WTC11 (cell line): ENCODE results near the gene PDE1C. TPM values are rescaled to one million over a fixed set of nuclear protein-coding genes. Genes with fewer than 3 reads are reported as not detected.

ENCODE experiments used
- ATAC-seq: fragments of 200-7000 bp; cut with Tn5 transposase; 2 replicates; pipeline ENCODE4 v1.10.0; 2021; ENCODE audit warnings: mild to moderate bottlenecking, moderate library complexity
- CTCF ChIA-PET: fragments of 300-600 bp; sonication (Branson Sonifier 250); formaldehyde crosslinking; loops from one replicate; lab custom pipeline; 2021; ENCODE audit warnings: antibody characterized with exemption; lab: Charles Lee
- POLR2A ChIA-PET: fragments of 350-600 bp; sonication (Branson Sonifier 250); formaldehyde crosslinking; loops from one replicate; lab custom pipeline; 2021; ENCODE audit warnings: antibody characterized with exemption; lab: Charles Lee
- DNase-seq: peaks from one replicate; pipeline ENCODE4 v3.0.0; 2021; ENCODE audit warnings: low spot score
- H3K27ac Mint-ChIP-seq: 2 replicates; pipeline ENCODE4 v1.8.0; 2021; ENCODE audit warnings: mixed read lengths
- H3K27me3 Mint-ChIP-seq: 2 replicates; pipeline ENCODE4 v1.8.0; 2021; ENCODE audit warnings: low read depth, mild to moderate bottlenecking, moderate library complexity, mixed read lengths
- H3K36me3 Mint-ChIP-seq: 2 replicates; pipeline ENCODE4 v1.8.0; 2021; ENCODE audit warnings: mixed read lengths
- H3K4me1 Mint-ChIP-seq: 2 replicates; pipeline ENCODE4 v1.8.0; 2022; ENCODE audit warnings: mixed read lengths
- H3K4me3 Mint-ChIP-seq: 2 replicates; pipeline ENCODE4 v1.8.0; 2021; ENCODE audit warnings: mild to moderate bottlenecking, moderate library complexity, mixed read lengths
- H3K9me3 Mint-ChIP-seq: 2 replicates; pipeline ENCODE4 v1.8.0; 2021; ENCODE audit warnings: mixed read lengths
- ARID4B ChIP-seq: sonication (generic); formaldehyde crosslinking; IDR thresholded peaks from 2 replicates; pipeline ENCODE4 v1.8.0; 2023; ENCODE audit warnings: missing genetic modification reagents, mild to moderate bottlenecking, borderline replicate concordance
- CBFB ChIP-seq: sonication (generic); formaldehyde crosslinking; IDR thresholded peaks from 2 replicates; pipeline ENCODE4 v1.8.1; 2022; ENCODE audit warnings: mild to moderate bottlenecking, low read depth, missing genetic modification reagents
- CREM ChIP-seq: sonication (generic); formaldehyde crosslinking; IDR thresholded peaks from 2 replicates; pipeline ENCODE4 v1.8.1; 2022; ENCODE audit warnings: mild to moderate bottlenecking, missing genetic modification reagents, moderate library complexity
- ELF4 ChIP-seq: sonication (generic); formaldehyde crosslinking; IDR thresholded peaks from 2 replicates; pipeline ENCODE4 v1.8.1; 2022; ENCODE audit warnings: low read depth, mild to moderate bottlenecking, moderate library complexity, missing genetic modification reagents
- ERG ChIP-seq: fragments of 250-450 bp; sonication (Bioruptor Pico); IDR thresholded peaks from 2 replicates; pipeline ENCODE4 v1.8.0; 2021; ENCODE audit warnings: mild to moderate bottlenecking
- JAZF1 ChIP-seq: fragments of 250-450 bp; sonication (Bioruptor Pico); IDR thresholded peaks from 2 replicates; pipeline ENCODE4 v1.9.0; 2021; ENCODE audit warnings: moderate library complexity, mild to moderate bottlenecking, inconsistent platforms
- NFE2L1 ChIP-seq: sonication (generic); formaldehyde crosslinking; IDR thresholded peaks from 2 replicates; pipeline ENCODE4 v1.8.1; 2023; ENCODE audit warnings: missing genetic modification reagents
- NFYB ChIP-seq: sonication (generic); formaldehyde crosslinking; conservative IDR thresholded peaks from 2 replicates; pipeline ENCODE4 v1.8.0; 2022; ENCODE audit warnings: low read depth, missing genetic modification reagents
- SP1 ChIP-seq: sonication (generic); formaldehyde crosslinking; conservative IDR thresholded peaks from 2 replicates; pipeline ENCODE4 v1.8.1; 2022; ENCODE audit warnings: missing genetic modification reagents
- ZNF263 ChIP-seq: sonication (generic); formaldehyde crosslinking; IDR thresholded peaks from 2 replicates; pipeline ENCODE4 v1.8.1; 2022; ENCODE audit warnings: low read depth, mild to moderate bottlenecking, moderate library complexity, missing genetic modification reagents
- ZNF396 ChIP-seq: fragments of 250-450 bp; sonication (Bioruptor Pico); IDR thresholded peaks from 2 replicates; pipeline ENCODE4 v1.8.0; 2021; ENCODE audit warnings: mild to moderate bottlenecking, moderate library complexity, borderline replicate concordance
- ZNF416 ChIP-seq: fragments of 250-450 bp; sonication (Bioruptor Pico); IDR thresholded peaks from 2 replicates; pipeline ENCODE4 v1.9.0; 2021; ENCODE audit warnings: mild to moderate bottlenecking, inconsistent platforms
- ZNF671 ChIP-seq: fragments of 250-450 bp; sonication (Bioruptor Pico); IDR thresholded peaks from 2 replicates; pipeline ENCODE4 v1.8.0; 2021; ENCODE audit warnings: mild to moderate bottlenecking
- total RNA-seq: library from RNA; stranded (reverse); gene quantifications from 3 replicates; pipeline ENCODE4 v1.2.3, GENCODE V29; 2021
- TF ChIP-seq, protein P1 (sequence below): sonication (generic); formaldehyde crosslinking; IDR thresholded peaks from 2 replicates; pipeline ENCODE4 v1.8.0; 2023; ENCODE audit warnings: mild to moderate bottlenecking, missing genetic modification reagents

PDE1C gene
- total RNA-seq, 1 experiment from 2014 or later = 0.55 TPM

DNA sequence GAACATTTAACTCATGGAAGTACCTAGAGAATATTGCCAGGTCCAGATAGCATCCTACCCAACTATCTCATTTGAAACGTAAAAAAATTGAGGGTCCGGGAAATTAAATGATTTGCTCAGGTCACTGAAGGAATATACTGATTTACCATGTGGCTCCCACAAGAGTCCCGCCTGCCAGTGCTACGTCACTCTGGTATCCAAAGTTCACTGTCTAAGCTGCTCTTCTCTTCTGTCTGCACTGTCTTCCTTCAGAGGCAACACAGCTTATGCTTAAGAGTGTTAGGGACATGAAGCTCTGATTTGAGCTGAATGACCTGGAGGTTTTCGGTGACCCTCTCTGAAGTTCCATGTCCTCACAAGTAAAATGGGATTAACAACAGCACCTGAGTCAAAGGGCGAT is 114.6 kb downstream of the PDE1C start (continued):
- TF ChIP-seq ZNF396 (no peak), ELF4 (no peak), ERG (CRISPR knock-in tag) (no peak), ZNF416 (CRISPR knock-in tag) (no peak), SP1 (no peak), ARID4B (CRISPR knock-in tag) (no peak), ZNF671 (CRISPR knock-in tag) (no peak), NFE2L1 (no peak), NFYB (CRISPR knock-in tag) (no peak), ZNF263 (CRISPR knock-in tag) (no peak)
- TF ChIP-seq, protein P1, sequence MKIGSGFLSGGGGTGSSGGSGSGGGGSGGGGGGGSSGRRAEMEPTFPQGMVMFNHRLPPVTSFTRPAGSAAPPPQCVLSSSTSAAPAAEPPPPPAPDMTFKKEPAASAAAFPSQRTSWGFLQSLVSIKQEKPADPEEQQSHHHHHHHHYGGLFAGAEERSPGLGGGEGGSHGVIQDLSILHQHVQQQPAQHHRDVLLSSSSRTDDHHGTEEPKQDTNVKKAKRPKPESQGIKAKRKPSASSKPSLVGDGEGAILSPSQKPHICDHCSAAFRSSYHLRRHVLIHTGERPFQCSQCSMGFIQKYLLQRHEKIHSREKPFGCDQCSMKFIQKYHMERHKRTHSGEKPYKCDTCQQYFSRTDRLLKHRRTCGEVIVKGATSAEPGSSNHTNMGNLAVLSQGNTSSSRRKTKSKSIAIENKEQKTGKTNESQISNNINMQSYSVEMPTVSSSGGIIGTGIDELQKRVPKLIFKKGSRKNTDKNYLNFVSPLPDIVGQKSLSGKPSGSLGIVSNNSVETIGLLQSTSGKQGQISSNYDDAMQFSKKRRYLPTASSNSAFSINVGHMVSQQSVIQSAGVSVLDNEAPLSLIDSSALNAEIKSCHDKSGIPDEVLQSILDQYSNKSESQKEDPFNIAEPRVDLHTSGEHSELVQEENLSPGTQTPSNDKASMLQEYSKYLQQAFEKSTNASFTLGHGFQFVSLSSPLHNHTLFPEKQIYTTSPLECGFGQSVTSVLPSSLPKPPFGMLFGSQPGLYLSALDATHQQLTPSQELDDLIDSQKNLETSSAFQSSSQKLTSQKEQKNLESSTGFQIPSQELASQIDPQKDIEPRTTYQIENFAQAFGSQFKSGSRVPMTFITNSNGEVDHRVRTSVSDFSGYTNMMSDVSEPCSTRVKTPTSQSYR (CRISPR knock-in tag) = no peak

- no peaks in the 10 kb centered on the region for H3K36me3 Mint-ChIP-seq
- CTCF ChIA-PET = no interaction called here
- peaks cover 4% of the 10 kb centered on the region for H3K4me1 Mint-ChIP-seq
- POLR2A ChIA-PET = no interaction called here
- no peak for TF ChIP-seq ERG (CRISPR knock-in tag)
- no peak for TF ChIP-seq CBFB (CRISPR knock-in tag)
- no peak for TF ChIP-seq JAZF1 (CRISPR knock-in tag)
- no peak overlapping the region for H3K4me3 Mint-ChIP-seq
- DNase-seq (no peak), ATAC-seq (no peak)
- peaks cover 4% of the 10 kb centered on the region; the same call in 1 of the 2 replicates for H3K27me3 Mint-ChIP-seq
- no peaks in the 10 kb centered on the region for H3K9me3 Mint-ChIP-seq
- no peak overlapping the region for H3K27ac Mint-ChIP-seq
Observed at GRCh38 chr7:31955021-31955420, 115.2 kb downstream of the PDE1C start.

GRCh38 chr7:31954500-31954899 is 115.7 kb downstream of the PDE1C start:
- Mint-ChIP-seq H3K4me3 (no peak overlapping the region), H3K9me3 (no peaks in the 10 kb centered on the region), H3K4me1 (peaks cover 4% of the 10 kb centered on the region), H3K36me3 (no peaks in the 10 kb centered on the region), H3K27ac (no peak overlapping the region), H3K27me3 (peaks cover 4% of the 10 kb centered on the region; the same call in 1 of the 2 replicates)
- ChIA-PET CTCF (no interaction called here), POLR2A (no interaction called here)
- no peak for ATAC-seq
- no peak for TF ChIP-seq CREM (CRISPR knock-in tag)
- DNase-seq = no peak
